Sigmoid colon (tissue), 7 donors: Measurements from ENCODE around the gene SLX4IP. TPM values are rescaled to one million over a fixed set of nuclear protein-coding genes. Genes with fewer than 3 reads are reported as not detected.

Source experiments
- DNase-seq: peaks from one replicate; pipeline ENCODE4 v3.0.0-alpha.2; 2019
- H3K27ac ChIP-seq, 4 donors: fragments of 200-600 bp; sonication (generic); one replicate each; pipeline ENCODE4 v1.5.1; 2016 to 2019; ENCODE audit warnings: mild to moderate bottlenecking in 1 of 4
- H3K27me3 ChIP-seq, 3 donors: fragments of 200-600 bp; sonication (generic); one replicate each; pipeline ENCODE4 v1.5.1; 2019; ENCODE audit warnings: mild to moderate bottlenecking in 1 of 3
- H3K36me3 ChIP-seq, 4 donors: fragments of 200-600 bp; sonication (generic); one replicate each; pipeline ENCODE4 v1.5.1; 2016 to 2019
- H3K4me1 ChIP-seq, 4 donors: fragments of 200-600 bp; sonication (generic); one replicate each; pipeline ENCODE4 v1.5.1; 2017 to 2019
- H3K4me3 ChIP-seq, 4 donors: fragments of 200-600 bp; sonication (generic); one replicate each; pipeline ENCODE4 v1.5.1; 2017 to 2019; ENCODE audit warnings: mild to moderate bottlenecking in 2 of 4, moderate library complexity in 1 of 4
- H3K9me3 ChIP-seq, 4 donors: fragments of 200-600 bp in 3 of 4; sonication (generic) in 3 of 4; one replicate each; pipeline versions ENCODE4 v1.5.1 to v1.6.1; 2013 to 2019
- CTCF ChIP-seq, 4 experiments: fragments of 450-650 bp in 3 of 4; fragments of 200-600 bp in 1 of 4; IDR thresholded peaks; one replicate each; pipeline ENCODE4 v1.5.1; 2016 to 2019; ENCODE audit warnings: antibody characterized with exemption in 4 of 4, mild to moderate bottlenecking in 3 of 4, moderate library complexity in 2 of 4
- EP300 ChIP-seq, 4 donors: sonication (generic); formaldehyde crosslinking; IDR thresholded peaks; one replicate each; pipeline ENCODE4 v1.6.1; 2017; ENCODE audit warnings: antibody characterized with exemption in 4 of 4
- POLR2A ChIP-seq, 2 donors: fragments of 450-650 bp; IDR thresholded peaks; one replicate each; pipeline ENCODE4 v1.6.1; 2016; ENCODE audit warnings: antibody characterized with exemption in 2 of 2, mild to moderate bottlenecking in 2 of 2, moderate library complexity in 2 of 2
- POLR2AphosphoS5 ChIP-seq, 4 donors: sonication (generic); formaldehyde crosslinking; IDR thresholded peaks; one replicate each; pipeline ENCODE4 v1.6.1; 2017; ENCODE audit warnings: antibody characterized with exemption in 4 of 4
- WGBS, 2 donors: extraction: QIAGEN DNeasy Blood & Tissue Kit; methylation state at CpG; one replicate each; pipeline ENCODE4 v1.1.7; 2013; 5-methylcytosine and 5-hydroxymethylcytosine counted together
- intact Hi-C: fragments of 100-400 bp; cut with DNase I; formaldehyde crosslinking; loops from one replicate; pipeline ENCODE4 v1.15.1; 2023
- polyA plus RNA-seq, 3 donors: library from polyadenylated mRNA; stranded (reverse); fragments of 200-250 nt; gene quantifications; one replicate each; pipeline ENCODE4 v1.2.3, GENCODE V29; 2013
- total RNA-seq, 4 donors: library from RNA; depleted of rRNA; stranded (reverse); fragments of >200 nt; gene quantifications; one replicate each; pipeline ENCODE4 v1.1.0, GENCODE V29; 2016
- donor health status: healthy with polysubstance abuse.
- donor health status: Bipolar disorder and iron deficiency.
- donor health status: healthy.

SLX4IP gene
- total and polyA plus RNA-seq, 7 donors: 1.2 to 4.2 (median 2.4) TPM

GRCh38 chr20:10647909-10648308, 212.8 kb downstream of the SLX4IP start:
- DNase-seq: no peak
- no peak overlapping the region for H3K4me3 ChIP-seq
- intact Hi-C loops: no loop called here
- no peak overlapping the region for H3K27ac ChIP-seq
- WGBS, 2 donors: 89% methylated on average over 11 of the region's 11 CpGs
- H3K27me3 ChIP-seq: no peaks in the 10 kb centered on the region
- TF ChIP-seq EP300 (IDR thresholded peaks at IDR 0.05): no peak
- TF ChIP-seq POLR2A (IDR thresholded peaks at IDR 0.05): no peak
- no peak for TF ChIP-seq POLR2AphosphoS5 (IDR thresholded peaks at IDR 0.05)
- no peak for TF ChIP-seq CTCF (IDR thresholded peaks at IDR 0.05)
- peaks cover 54 to 89% (median 72%) of the 10 kb centered on the region in 4 donors for H3K36me3 ChIP-seq
- H3K9me3 ChIP-seq: no peaks in the 10 kb centered on the region
- H3K4me1 ChIP-seq: peaks cover 0 to 33% (median 28%) of the 10 kb centered on the region in 4 donors

- H3K36me3 ChIP-seq: peaks cover 49 to 82% (median 69%) of the 10 kb centered on the region in 4 donors
- no peaks in the 10 kb centered on the region for H3K9me3 ChIP-seq
- no peak for DNase-seq
- no peak overlapping the region for H3K4me3 ChIP-seq
- H3K27ac ChIP-seq: no peak overlapping the region
- intact Hi-C loops: no loop called here
- 92% methylated on average over 8 of the region's 8 CpGs for WGBS, 2 donors
- peaks cover 0 to 33% (median 30%) of the 10 kb centered on the region in 4 donors for H3K4me1 ChIP-seq
- no peaks in the 10 kb centered on the region for H3K27me3 ChIP-seq
- no peak for TF ChIP-seq CTCF (IDR thresholded peaks at IDR 0.05)
Measured at GRCh38 chr20:10648651-10649050, 213.5 kb downstream of the SLX4IP start.

- TF ChIP-seq POLR2AphosphoS5 (IDR thresholded peaks at IDR 0.05): no peak
- TF ChIP-seq POLR2A (IDR thresholded peaks at IDR 0.05): no peak
- no peak for TF ChIP-seq EP300 (IDR thresholded peaks at IDR 0.05)
- TF ChIP-seq CTCF (IDR thresholded peaks at IDR 0.05): no peak
- WGBS, 2 donors: 91 to 92% methylated on average over 8 of the region's 8 CpGs
- intact Hi-C loops: no loop called here
- DNase-seq: no peak
- Histone ChIP-seq H3K4me3 (no peak overlapping the region), H3K36me3 (peaks cover 43 to 76% (median 65%) of the 10 kb centered on the region in 4 donors), H3K27ac (no peak overlapping the region), H3K9me3 (no peaks in the 10 kb centered on the region), H3K27me3 (no peaks in the 10 kb centered on the region), H3K4me1 (peaks cover 0 to 39% (median 35%) of the 10 kb centered on the region in 4 donors)
Measured at GRCh38 chr20:10649080-10649796, 214.1 kb downstream of the SLX4IP start.

- H3K27ac ChIP-seq: peak overlapping the region in 2 of 4 donors; percentile 83 to 87
- no peak overlapping the region for H3K4me3 ChIP-seq
- peaks cover 38 to 73% (median 60%) of the 10 kb centered on the region in 4 donors for H3K36me3 ChIP-seq
Measured at GRCh38 chr20:10649797-10650160, 214.7 kb downstream of the SLX4IP start.

More at GRCh38 chr20:10649797-10650160, 214.7 kb downstream of the SLX4IP start:
- peaks cover 0 to 45% (median 40%) of the 10 kb centered on the region in 4 donors for H3K4me1 ChIP-seq
- no peaks in the 10 kb centered on the region for H3K27me3 ChIP-seq
- 75 to 84% methylated on average over 3 of the region's 3 CpGs for WGBS, 2 donors
- no peak for TF ChIP-seq CTCF (IDR thresholded peaks at IDR 0.05)
- no peak for TF ChIP-seq POLR2A (IDR thresholded peaks at IDR 0.05)
- TF ChIP-seq POLR2AphosphoS5 (IDR thresholded peaks at IDR 0.05): no peak
- TF ChIP-seq EP300 (IDR thresholded peaks at IDR 0.05): no peak
- no peaks in the 10 kb centered on the region for H3K9me3 ChIP-seq
- intact Hi-C loops: loop anchor here (5.0 kb wide), 1 partner anchor 177 kb away; no protein-coding TSS in a partner anchor
- DNase-seq: no peak
